Uterus (tissue), 4 donors: ENCODE results near the gene SIM2. TPM values are rescaled to one million over a fixed set of nuclear protein-coding genes. Genes with fewer than 3 reads are reported as not detected.

ENCODE experiments used
- DNase-seq, 2 donors: peaks; one replicate each; pipeline ENCODE4 v3.0.0-alpha.2; 2019 to 2020
- H3K27ac ChIP-seq, 2 donors: fragments of 200-600 bp; sonication (generic); 1 replicate in 1 of 2; 2 replicates in 1 of 2; pipeline ENCODE4 v1.5.1; 2016 to 2018
- H3K27me3 ChIP-seq, 2 donors: fragments of 200-600 bp; sonication (generic); one replicate each; pipeline ENCODE4 v1.5.1; 2018 to 2019; ENCODE audit warnings: control low read depth in 1 of 2
- H3K36me3 ChIP-seq, 2 donors: fragments of 200-600 bp; sonication (generic); one replicate each; pipeline ENCODE4 v1.5.1; 2019; ENCODE audit warnings: control low read depth in 1 of 2
- H3K4me1 ChIP-seq, 2 donors: fragments of 200-600 bp; sonication (generic); one replicate each; pipeline ENCODE4 v1.5.1; 2018 to 2019; ENCODE audit warnings: control low read depth in 1 of 2
- H3K4me3 ChIP-seq, 2 donors: fragments of 200-600 bp; sonication (generic); 1 replicate in 1 of 2; 2 replicates in 1 of 2; pipeline ENCODE4 v1.5.1; 2018 to 2019; ENCODE audit warnings: mild to moderate bottlenecking in 1 of 2
- H3K9me3 ChIP-seq, 2 donors: fragments of 200-600 bp; sonication (generic); one replicate each; pipeline ENCODE4 v1.5.1; 2019; ENCODE audit warnings: control low read depth in 1 of 2
- CTCF ChIP-seq, 4 experiments: fragments of 200-600 bp in 2 of 4; fragments of 450-650 bp in 2 of 4; sonication (generic) in 2 of 4; IDR thresholded peaks; one replicate each; pipeline ENCODE4 v1.5.1; 2016 to 2019; ENCODE audit warnings: antibody characterized with exemption in 4 of 4, mild to moderate bottlenecking in 2 of 4, moderate library complexity in 1 of 4
- POLR2A ChIP-seq, 2 donors: fragments of 450-650 bp; IDR thresholded peaks; one replicate each; pipeline ENCODE4 v1.6.1; 2016; ENCODE audit warnings: antibody characterized with exemption in 2 of 2, mild to moderate bottlenecking in 1 of 2, moderate library complexity in 1 of 2
- intact Hi-C: fragments of 100-400 bp; cut with DNase I; formaldehyde crosslinking; loops from one replicate; pipeline ENCODE4 v1.15.1; 2023; ENCODE audit warnings: low total_unique reads
- total RNA-seq, 4 donors: library from RNA; depleted of rRNA in 3 of 4; stranded (reverse); fragments of >200 nt in 3 of 4; gene quantifications; one replicate each; pipeline versions ENCODE4 v1.1.0 to v1.2.4, GENCODE V29; 2014 to 2023
- donor health status: DM: yes; HTN: yes; CAD: no.

SIM2 gene
- total RNA-seq, 4 donors from 2014 or later = 0.21 to 0.59 TPM; not detected in 2

- Histone ChIP-seq H3K27me3 (peaks cover 0 to 4% of the 10 kb centered on the region in 2 donors), H3K9me3 (no peaks in the 10 kb centered on the region), H3K27ac (no peak overlapping the region), H3K36me3 (no peaks in the 10 kb centered on the region), H3K4me1 (no peaks in the 10 kb centered on the region), H3K4me3 (no peak overlapping the region)
- intact Hi-C loops = no loop called here
- DNase-seq = no peak
- TF ChIP-seq CTCF (IDR thresholded peaks at IDR 0.05) (no peak), POLR2A (IDR thresholded peaks at IDR 0.05) (no peak)
Measured at GRCh38 chr21:36657999-36658398, 40.9 kb upstream of the SIM2 start.

- TF ChIP-seq POLR2A (IDR thresholded peaks at IDR 0.05) (no peak), CTCF (IDR thresholded peaks at IDR 0.05) (no peak)
- intact Hi-C loops = no loop called here
- peaks cover 0 to 8% of the 10 kb centered on the region in 2 donors for H3K27me3 ChIP-seq
- H3K27ac ChIP-seq = no peak overlapping the region
- no peaks in the 10 kb centered on the region for H3K36me3 ChIP-seq
- no peak for DNase-seq
- H3K4me1 ChIP-seq = no peaks in the 10 kb centered on the region
- H3K9me3 ChIP-seq = no peaks in the 10 kb centered on the region
- no peak overlapping the region for H3K4me3 ChIP-seq
Measured at GRCh38 chr21:36658926-36659325, 40.0 kb upstream of the SIM2 start.

GRCh38 chr21:36661511-36662309, 37.2 kb upstream of the SIM2 start:
- DNase-seq = no peak
- TF ChIP-seq POLR2A (IDR thresholded peaks at IDR 0.05) = no peak
- TF ChIP-seq CTCF (IDR thresholded peaks at IDR 0.05) = no peak
- Histone ChIP-seq H3K4me1 (no peaks in the 10 kb centered on the region), H3K36me3 (no peaks in the 10 kb centered on the region), H3K9me3 (no peaks in the 10 kb centered on the region), H3K27me3 (peaks cover 0 to 10% of the 10 kb centered on the region in 2 donors), H3K4me3 (no peak overlapping the region), H3K27ac (no peak overlapping the region)
- intact Hi-C loops = no loop called here

- no peaks in the 10 kb centered on the region for H3K36me3 ChIP-seq
- TF ChIP-seq POLR2A (IDR thresholded peaks at IDR 0.05) (no peak), CTCF (IDR thresholded peaks at IDR 0.05) (no peak)
- H3K9me3 ChIP-seq = no peaks in the 10 kb centered on the region
- peaks cover 0 to 10% of the 10 kb centered on the region in 2 donors for H3K27me3 ChIP-seq
- no peak overlapping the region for H3K4me3 ChIP-seq
- DNase-seq = no peak
- intact Hi-C loops = no loop called here
- H3K4me1 ChIP-seq = no peaks in the 10 kb centered on the region
- no peak overlapping the region for H3K27ac ChIP-seq
Measured at GRCh38 chr21:36663033-36663855, 35.7 kb upstream of the SIM2 start.

GRCh38 chr21:36664662-36664990, 34.3 kb upstream of the SIM2 start:
- no peak for DNase-seq
- intact Hi-C loops = no loop called here
- Histone ChIP-seq H3K4me3 (no peak overlapping the region), H3K27me3 (peaks cover 0 to 10% of the 10 kb centered on the region in 2 donors), H3K27ac (no peak overlapping the region), H3K9me3 (no peaks in the 10 kb centered on the region), H3K36me3 (no peaks in the 10 kb centered on the region), H3K4me1 (no peaks in the 10 kb centered on the region)
- TF ChIP-seq CTCF (IDR thresholded peaks at IDR 0.05) (no peak), POLR2A (IDR thresholded peaks at IDR 0.05) (no peak)
